ENCODE data around the gene KIFC1. TPM values are rescaled to one million over a fixed set of nuclear protein-coding genes. Genes with fewer than 3 reads are reported as not detected.

Gene KIFC1
- total and polyA plus RNA-seq, 2 of the 4 experiments (the other 2 are of a cell fraction), result 33.9 to 40.6 TPM

- dilution Hi-C loops (cut with HindIII; ENCODE audit: low sequenced_read_pairs, unreplicated experiment) (no loop called here), in situ Hi-C loops (cut with MboI; ENCODE audit: low sequenced_read_pairs) (no loop called here), intact Hi-C loops (cut with micrococcal nuclease) (loop anchor here (2.0 to 5.0 kb wide), 3 partner anchors 27 to 121 kb away; partner anchors contain the start of genes KIFC1, RGL2 and TAPBP)
- H3K4ac ChIP-seq (ENCODE audit: low read depth, low read length), result peak within 1 kb of the TSS; percentile 98
- no peaks in the 10 kb centered on the region for H3K27me3 ChIP-seq (ENCODE audit: control insufficient read depth, insufficient read depth, low read length)
- ATAC-seq (ENCODE audit: low read depth), result peak; percentile 83
- peak within 1 kb of the TSS; percentile 92 for H3K9ac ChIP-seq (ENCODE audit: low read depth, low read length)
- H3K18ac ChIP-seq (ENCODE audit: low read depth, low read length), result peak within 1 kb of the TSS; percentile 94
- peaks cover 19% of the 10 kb centered on the region for H3K4me1 ChIP-seq (ENCODE audit: control insufficient read depth, insufficient read depth, low read length)
- H2BK20ac ChIP-seq (ENCODE audit: low read depth, low read length), result peak within 1 kb of the TSS; percentile 77
- WGBS, 2 experiments (ENCODE audit: extremely low coverage in 2 of 2, insufficient read length in 1 of 2), result 0% methylated on average over 13 of the region's 51 CpGs; no CpG with 5 or more reads in 1 of the 2 experiments
- H2BK120ac ChIP-seq (ENCODE audit: low read depth, low read length), result peak within 1 kb of the TSS; percentile 95
- peak within 1 kb of the TSS; percentile 99 for H2AK5ac ChIP-seq (ENCODE audit: low read depth, low read length)
- BruUV-seq (replicated peaks), result no TSS peak
- H4K8ac ChIP-seq (ENCODE audit: low read depth in 2 of 2, low read length in 2 of 2), result peak within 1 kb of the TSS; percentile 97 to 98
- peak within 1 kb of the TSS; percentile 100 for H2AK9ac ChIP-seq (replicated peaks; ENCODE audit: low read depth, low read length, poor library complexity)
- peak within 1 kb of the TSS; percentile 63 for H3K4me3 ChIP-seq (ENCODE audit: insufficient read depth, low read depth, low read length)
- H4K5ac ChIP-seq (ENCODE audit: low read depth, low read length), result peak within 1 kb of the TSS; percentile 93
- peak; percentile 100 for DNase-seq
- H3K9me3 ChIP-seq (ENCODE audit: control insufficient read depth, insufficient read depth, low read length), result no peaks in the 10 kb centered on the region
- H3K14ac ChIP-seq (replicated peaks; ENCODE audit: low read depth, low read length), result peak within 1 kb of the TSS; percentile 97
- CTCF ChIA-PET, result interaction anchor here (0.5 to 1.2 kb wide), 3 partner anchors 11 to 162 kb away, joined by 3 to 5 read pairs (median 3); no protein-coding TSS in a partner anchor
- POLR2A ChIA-PET (ENCODE audit: unreplicated experiment), result interaction anchor here (0.5 kb wide), 1 partner anchor 213 kb away, joined by 6 read pairs; the partner anchor contains the start of gene HSD17B8
- peaks cover 20 to 88% of the 10 kb centered on the region in 2 experiments for H3K79me1 ChIP-seq (ENCODE audit: low read depth in 1 of 2, low read length in 2 of 2)
- peaks cover 32% of the 10 kb centered on the region for H3K36me3 ChIP-seq (ENCODE audit: control insufficient read depth, insufficient read depth, low read length)
- peaks cover 7% of the 10 kb centered on the region for H3K9me1 ChIP-seq (ENCODE audit: insufficient read depth, low read length)
- H3K23ac ChIP-seq (ENCODE audit: low read depth, low read length), result peak within 1 kb of the TSS; percentile 97
- H3K4me2 ChIP-seq (ENCODE audit: low read depth, low read length), result peak within 1 kb of the TSS; percentile 98
- peak within 1 kb of the TSS; percentile 98; the same call in 2 of the 3 replicates for H2BK15ac ChIP-seq (ENCODE audit: low read depth, low read length)
- H2AFZ ChIP-seq (replicated peaks; ENCODE audit: low read length, poor library complexity), result peak within 1 kb of the TSS; percentile 99
- peak within 1 kb of the TSS; percentile 96 for H4K91ac ChIP-seq (ENCODE audit: insufficient read depth, low read depth, low read length)
- peaks cover 19% of the 10 kb centered on the region for H4K20me1 ChIP-seq (ENCODE audit: insufficient read depth, low read length)
- peak within 1 kb of the TSS; percentile 98 for H3K27ac ChIP-seq (ENCODE audit: insufficient read depth, low read length)
- H2BK5ac ChIP-seq (ENCODE audit: low read depth, low read length, poor library complexity, severe bottlenecking), result peak within 1 kb of the TSS; percentile 97
- peak within 1 kb of the TSS; percentile 99 for H3K56ac ChIP-seq (ENCODE audit: extremely low read depth, insufficient read depth, low read length)
- TF ChIP-seq CHD1 (IDR thresholded peaks at IDR 0.05; ENCODE audit: low read depth, low read length), result no peak
- TF ChIP-seq RCOR1 (IDR thresholded peaks at IDR 0.05; ENCODE audit: insufficient replicate concordance, low read length), result peak; percentile 75
- peak; percentile 20; the same call in 1 of the 2 replicates for TF ChIP-seq CTCF (conservative IDR thresholded peaks at IDR 0.05; ENCODE audit: low read depth, low read length)
- peak; percentile 99 for TF ChIP-seq BHLHE40 (IDR thresholded peaks at IDR 0.05; ENCODE audit: low read depth, low read length)
- TF ChIP-seq RFX5 (IDR thresholded peaks at IDR 0.05; ENCODE audit: low read depth, low read length), result 0 out of 2 replicates have a peak, but pooled peaks have one; percentile 24
- peak; percentile 87 for TF ChIP-seq FOS (IDR thresholded peaks at IDR 0.05; ENCODE audit: low read depth, low read length)
- TF ChIP-seq NFE2L2 (IDR thresholded peaks at IDR 0.05; ENCODE audit: low read depth, low read length), result no peak
- no peak for TF ChIP-seq ELK1 (IDR thresholded peaks at IDR 0.05; ENCODE audit: borderline replicate concordance, low read depth, low read length)
- peak; percentile 98 for TF ChIP-seq USF2 (IDR thresholded peaks at IDR 0.05; ENCODE audit: low read depth, low read length)
- TF ChIP-seq MAZ (IDR thresholded peaks at IDR 0.05; ENCODE audit: borderline replicate concordance, low read depth, low read length), result peak; percentile 43; the same call in 1 of the 2 replicates
- TF ChIP-seq POLR2A (IDR thresholded peaks at IDR 0.05; ENCODE audit: low read depth, low read length), result no peak; the same call in 1 of the 2 replicates
- TF ChIP-seq MAFK (IDR thresholded peaks at IDR 0.05; ENCODE audit: low read depth, low read length), result peak; percentile 47; the same call in 1 of the 2 replicates
- 0 out of 2 replicates have a peak, but pooled peaks have one; percentile 3 for TF ChIP-seq CEBPB (IDR thresholded peaks at IDR 0.05; ENCODE audit: low read depth, low read length)
Measured at GRCh38 chr6:33417903-33418689, 26.5 kb downstream of the KIFC1 start, which contains the start of gene CUTA. Gene CUTA, minus strand, starts transcription at chr6:33418107. Its CDS starts 107 bp downstream, at chr6:33418000.
